ENCODE measurements around the gene TTC21B.
A peak's percentile ranks its signal among the peaks of the same experiment; 100 is the strongest.

Gene TTC21B

GRCh38 chr2:165844216-165844615, 109.4 kb downstream of the TTC21B start:
- peaks cover 15% of the 10 kb centered on the region for H3K4me1 Mint-ChIP-seq
- TF ChIP-seq CTCF (IDR thresholded peaks at IDR 0.05), result no peak

GRCh38 chr2:165843351-165843750, 110.2 kb downstream of the TTC21B start:
- Mint-ChIP-seq H3K27me3 (ENCODE audit: low read depth, poor library complexity) (no peaks in the 10 kb centered on the region), H3K27ac (no peak overlapping the region), H3K9me3 (no peaks in the 10 kb centered on the region), H3K4me1 (peaks cover 16% of the 10 kb centered on the region), H3K4me3 (no peak overlapping the region), H3K36me3 (ENCODE audit: low read depth) (no peaks in the 10 kb centered on the region)
- DNase-seq, result no peak
- no peak for TF ChIP-seq CTCF (IDR thresholded peaks at IDR 0.05)

More at GRCh38 chr2:165844216-165844615, 109.4 kb downstream of the TTC21B start:
- H3K9me3 Mint-ChIP-seq, result peaks cover 5% of the 10 kb centered on the region
- no peaks in the 10 kb centered on the region for H3K36me3 Mint-ChIP-seq (ENCODE audit: low read depth)
- H3K4me3 Mint-ChIP-seq, result no peak overlapping the region
- no peak for DNase-seq
- H3K27ac Mint-ChIP-seq, result no peak overlapping the region
- no peaks in the 10 kb centered on the region for H3K27me3 Mint-ChIP-seq (ENCODE audit: low read depth, poor library complexity)

GRCh38 chr2:165840333-165840958, 113.1 kb downstream of the TTC21B start:
- TF ChIP-seq CTCF (IDR thresholded peaks at IDR 0.05), result no peak
- peaks cover 19% of the 10 kb centered on the region for H3K4me1 Mint-ChIP-seq
- no peak overlapping the region for H3K27ac Mint-ChIP-seq
- no peak for DNase-seq
- H3K27me3 Mint-ChIP-seq (ENCODE audit: low read depth, poor library complexity), result no peaks in the 10 kb centered on the region
- H3K9me3 Mint-ChIP-seq, result no peaks in the 10 kb centered on the region
- no peaks in the 10 kb centered on the region for H3K36me3 Mint-ChIP-seq (ENCODE audit: low read depth)
- H3K4me3 Mint-ChIP-seq, result no peak overlapping the region

GRCh38 chr2:165839610-165840009, 114.0 kb downstream of the TTC21B start:
- no peaks in the 10 kb centered on the region for H3K9me3 Mint-ChIP-seq
- no peaks in the 10 kb centered on the region for H3K27me3 Mint-ChIP-seq (ENCODE audit: low read depth, poor library complexity)
- peaks cover 19% of the 10 kb centered on the region for H3K4me1 Mint-ChIP-seq
- H3K4me3 Mint-ChIP-seq, result no peak overlapping the region
- H3K27ac Mint-ChIP-seq, result no peak overlapping the region
- no peak for DNase-seq
- no peaks in the 10 kb centered on the region for H3K36me3 Mint-ChIP-seq (ENCODE audit: low read depth)
- TF ChIP-seq CTCF (IDR thresholded peaks at IDR 0.05), result no peak

GRCh38 chr2:165837122-165837521, 116.5 kb downstream of the TTC21B start:
- H3K27ac Mint-ChIP-seq, result peak overlapping the region; percentile 61
- TF ChIP-seq CTCF (IDR thresholded peaks at IDR 0.05), result no peak
- no peaks in the 10 kb centered on the region for H3K36me3 Mint-ChIP-seq (ENCODE audit: low read depth)
- no peaks in the 10 kb centered on the region for H3K27me3 Mint-ChIP-seq (ENCODE audit: low read depth, poor library complexity)
- no peaks in the 10 kb centered on the region for H3K9me3 Mint-ChIP-seq
- no peak overlapping the region for H3K4me3 Mint-ChIP-seq
- DNase-seq, result peak; percentile 7
- H3K4me1 Mint-ChIP-seq, result peaks cover 19% of the 10 kb centered on the region

GRCh38 chr2:165835363-165835762, 118.2 kb downstream of the TTC21B start:
- H3K4me3 Mint-ChIP-seq, result no peak overlapping the region
- no peaks in the 10 kb centered on the region for H3K27me3 Mint-ChIP-seq (ENCODE audit: low read depth, poor library complexity)
- H3K4me1 Mint-ChIP-seq, result peaks cover 19% of the 10 kb centered on the region
- no peak for DNase-seq
- TF ChIP-seq CTCF (IDR thresholded peaks at IDR 0.05), result no peak
- H3K36me3 Mint-ChIP-seq (ENCODE audit: low read depth), result no peaks in the 10 kb centered on the region
- no peak overlapping the region for H3K27ac Mint-ChIP-seq
- no peaks in the 10 kb centered on the region for H3K9me3 Mint-ChIP-seq

Data from nephron progenitor cell (in vitro differentiated cells).